ENCODE measurements around the gene SLC9A9. TPM values are rescaled to one million over a fixed set of nuclear protein-coding genes. Genes with fewer than 3 reads are reported as not detected.
A peak's percentile ranks its signal among the peaks of the same experiment; 100 is the strongest.

Gene SLC9A9
- total and polyA plus RNA-seq, 2 experiments from 2014 or later = 2.2 to 6.8 TPM

GRCh38 chr3:143236226-143236964 lies 611.9 kb downstream of the SLC9A9 start:
- 87% methylated on average over 11 of the region's 11 CpGs for WGBS (ENCODE audit: low lambda C conversion rate, missing lambda C conversion rate)
- no peak overlapping the region for H2AFZ ChIP-seq

GRCh38 chr3:143235614-143236204 lies 612.6 kb downstream of the SLC9A9 start:
- Histone ChIP-seq H3K4me3 (no peak overlapping the region), H3K9me3 (ENCODE audit: low read depth) (no peaks in the 10 kb centered on the region), H4K20me1 (ENCODE audit: insufficient read depth, poor library complexity, severe bottlenecking) (no peaks in the 10 kb centered on the region), H3K27me3 (no peaks in the 10 kb centered on the region), H3K4me2 (no peak overlapping the region), H3K27ac (peak overlapping the region; percentile 60), H2AFZ (no peak overlapping the region), H3K9me2 (replicated peaks; ENCODE audit: insufficient read depth) (no peaks in the 10 kb centered on the region), H3K79me2 (no peaks in the 10 kb centered on the region), H3K36me3 (replicated peaks; ENCODE audit: insufficient read depth, low read depth) (no peaks in the 10 kb centered on the region), H3K4me1 (ENCODE audit: insufficient read depth) (peaks cover 5% of the 10 kb centered on the region)
- DNase-seq (ENCODE audit: low spot score) = no peak
- no peak for TF ChIP-seq EZH2phosphoT487 (IDR thresholded peaks at IDR 0.05; ENCODE audit: low read depth, severe bottlenecking, unreplicated experiment)
- no peak for TF ChIP-seq EZH2 (IDR thresholded peaks at IDR 0.05; ENCODE audit: borderline replicate concordance)
- TF ChIP-seq CTCF (IDR thresholded peaks at IDR 0.05; ENCODE audit: poor library complexity) = no peak
- WGBS (ENCODE audit: low lambda C conversion rate, missing lambda C conversion rate) = 85% methylated on average over 3 of the region's 3 CpGs

More at GRCh38 chr3:143236226-143236964, 611.9 kb downstream of the SLC9A9 start:
- H3K9me3 ChIP-seq (ENCODE audit: low read depth) = no peaks in the 10 kb centered on the region
- no peaks in the 10 kb centered on the region for H3K27me3 ChIP-seq
- no peak overlapping the region for H3K4me3 ChIP-seq
- no peaks in the 10 kb centered on the region for H3K9me2 ChIP-seq (replicated peaks; ENCODE audit: insufficient read depth)
- TF ChIP-seq CTCF (IDR thresholded peaks at IDR 0.05; ENCODE audit: poor library complexity) = no peak
- no peak for TF ChIP-seq EZH2 (IDR thresholded peaks at IDR 0.05; ENCODE audit: borderline replicate concordance)
- TF ChIP-seq EZH2phosphoT487 (IDR thresholded peaks at IDR 0.05; ENCODE audit: low read depth, severe bottlenecking, unreplicated experiment) = no peak
- H3K36me3 ChIP-seq (replicated peaks; ENCODE audit: insufficient read depth, low read depth) = no peaks in the 10 kb centered on the region
- DNase-seq (ENCODE audit: low spot score) = no peak
- peaks cover 5% of the 10 kb centered on the region for H3K4me1 ChIP-seq (ENCODE audit: insufficient read depth)
- H3K4me2 ChIP-seq = no peak overlapping the region
- H3K79me2 ChIP-seq = no peaks in the 10 kb centered on the region
- H3K27ac ChIP-seq = peak overlapping the region; percentile 80
- H4K20me1 ChIP-seq (ENCODE audit: insufficient read depth, poor library complexity, severe bottlenecking) = no peaks in the 10 kb centered on the region

GRCh38 chr3:143234526-143234925 lies 613.7 kb downstream of the SLC9A9 start:
- no peak overlapping the region for H3K27ac ChIP-seq
- peaks cover 5% of the 10 kb centered on the region for H3K4me1 ChIP-seq (ENCODE audit: insufficient read depth)
- H3K27me3 ChIP-seq = no peaks in the 10 kb centered on the region
- H2AFZ ChIP-seq = no peak overlapping the region
- 76% methylated on average over 1 of the region's 1 CpG for WGBS (ENCODE audit: low lambda C conversion rate, missing lambda C conversion rate)
- no peaks in the 10 kb centered on the region for H3K79me2 ChIP-seq
- no peak overlapping the region for H3K4me3 ChIP-seq
- H3K9me3 ChIP-seq (ENCODE audit: low read depth) = no peaks in the 10 kb centered on the region
- H3K9me2 ChIP-seq (replicated peaks; ENCODE audit: insufficient read depth) = no peaks in the 10 kb centered on the region
- DNase-seq (ENCODE audit: low spot score) = no peak
- H4K20me1 ChIP-seq (ENCODE audit: insufficient read depth, poor library complexity, severe bottlenecking) = no peaks in the 10 kb centered on the region
- H3K36me3 ChIP-seq (replicated peaks; ENCODE audit: insufficient read depth, low read depth) = no peaks in the 10 kb centered on the region
- H3K4me2 ChIP-seq = no peak overlapping the region
- no peak for TF ChIP-seq EZH2 (IDR thresholded peaks at IDR 0.05; ENCODE audit: borderline replicate concordance)
- TF ChIP-seq EZH2phosphoT487 (IDR thresholded peaks at IDR 0.05; ENCODE audit: low read depth, severe bottlenecking, unreplicated experiment) = no peak
- no peak for TF ChIP-seq CTCF (IDR thresholded peaks at IDR 0.05; ENCODE audit: poor library complexity)
